Left lobe of liver (tissue), 2 donors: ENCODE data around the gene EIF5B. TPM values are rescaled to one million over a fixed set of nuclear protein-coding genes. Genes with fewer than 3 reads are reported as not detected.
"Not testable (repeated sequence)": the region's sequence is repeated elsewhere in the genome, so short reads cannot be mapped to it uniquely, and the experiment has no call there.

Source experiments
- ATAC-seq: fragments of 200-7000 bp; cut with Tn5 transposase; one replicate; pipeline ENCODE4 v1.9.1; 2020; ENCODE audit warnings: mild to moderate bottlenecking, moderate library complexity
- DNase-seq: peaks from one replicate; pipeline ENCODE4 v3.0.0-alpha.2; 2020; ENCODE audit warnings: low spot score
- total RNA-seq: library from RNA; stranded (reverse); gene quantifications from one replicate; pipeline ENCODE4 v1.2.1, GENCODE V29; 2021
- donor health status: DM: no; HTN: no; CAD: no; lungs with moderate emphysema.
- donor health status: DM: no; HTN: yes; CAD: no.

EIF5B gene
- 12.2 TPM for total RNA-seq

GRCh38 chr2:99337113-99338028 is at the start of gene EIF5B:
EIF5B (plus strand) TSS chr2:99337389; CDS start chr2:99337555, 166 bp downstream.
- peak; percentile 98 for DNase-seq
- ATAC-seq = peak; percentile 85

GRCh38 chr2:99297994-99298393 is 39.2 kb upstream of the EIF5B start:
- ATAC-seq (no peak), DNase-seq (no peak)

- ATAC-seq (no peak), DNase-seq (no peak)
These were observed 37.6 kb upstream of the EIF5B start for GRCh38 chr2:99299580-99299979.

- DNase-seq, ATAC-seq: not testable (repeated sequence)
These were observed 36.1 kb upstream of the EIF5B start, which contains the start of gene LYG1 for GRCh38 chr2:99301097-99301496. LYG1 (minus strand) TSS chr2:99301197; CDS start chr2:99295670, 5,527 bp downstream.

GRCh38 chr2:99317161-99317872 is 19.9 kb upstream of the EIF5B start:
- ATAC-seq = no peak
- DNase-seq = no peak

GRCh38 chr2:99317873-99318200 is 19.4 kb upstream of the EIF5B start:
- ATAC-seq, DNase-seq: not testable (repeated sequence)

GRCh38 chr2:99325384-99325783 is 11.8 kb upstream of the EIF5B start:
- no peak for ATAC-seq
- no peak for DNase-seq

- DNase-seq = peak; percentile 99
- peak; percentile 87 for ATAC-seq
These were observed 1.0 kb upstream of the EIF5B start, which contains the start of gene TXNDC9 for GRCh38 chr2:99335911-99336803. TXNDC9 (minus strand) TSS chr2:99336333; CDS start chr2:99333210, 3,123 bp downstream.

- ATAC-seq = peak; percentile 4
- no peak for DNase-seq
These were observed 431 bp upstream of the EIF5B start for GRCh38 chr2:99336804-99337112.

GRCh38 chr2:99338029-99338585 is 918 bp downstream of the EIF5B start:
- DNase-seq (no peak), ATAC-seq (no peak)

GRCh38 chr2:99340669-99341236 is 3.6 kb downstream of the EIF5B start:
- ATAC-seq = no peak
- no peak for DNase-seq

GRCh38 chr2:99342536-99342935 is 5.3 kb downstream of the EIF5B start:
- DNase-seq (no peak), ATAC-seq (no peak)

GRCh38 chr2:99345446-99345845 is 8.3 kb downstream of the EIF5B start:
- DNase-seq, ATAC-seq: not testable (repeated sequence)

- no peak for ATAC-seq
- DNase-seq = no peak
These were observed 9.0 kb downstream of the EIF5B start for GRCh38 chr2:99346218-99346617.

GRCh38 chr2:99348173-99348572 is 11.0 kb downstream of the EIF5B start:
- ATAC-seq (no peak), DNase-seq (no peak)

GRCh38 chr2:99350194-99350593 is 13.0 kb downstream of the EIF5B start:
- ATAC-seq (no peak), DNase-seq (no peak)

- DNase-seq (no peak), ATAC-seq (no peak)
These were observed 16.9 kb downstream of the EIF5B start for GRCh38 chr2:99354070-99354469.

GRCh38 chr2:99354825-99355224 is 17.6 kb downstream of the EIF5B start:
- not testable (repeated sequence) for DNase-seq, ATAC-seq

GRCh38 chr2:99356853-99357252 is 19.7 kb downstream of the EIF5B start:
- DNase-seq = no peak
- ATAC-seq = no peak

- no peak for DNase-seq
- no peak for ATAC-seq
These were observed 28.5 kb downstream of the EIF5B start for GRCh38 chr2:99365661-99366060.
